COLO829 (cell line): ENCODE data around the gene POLR2E.
A peak's percentile ranks its signal among the peaks of the same experiment; 100 is the strongest.

Experiments
- DNase-seq: peaks from one replicate; pipeline ENCODE4 v3.0.0; 2012; ENCODE audit warnings: low spot score

POLR2E gene

DNA sequence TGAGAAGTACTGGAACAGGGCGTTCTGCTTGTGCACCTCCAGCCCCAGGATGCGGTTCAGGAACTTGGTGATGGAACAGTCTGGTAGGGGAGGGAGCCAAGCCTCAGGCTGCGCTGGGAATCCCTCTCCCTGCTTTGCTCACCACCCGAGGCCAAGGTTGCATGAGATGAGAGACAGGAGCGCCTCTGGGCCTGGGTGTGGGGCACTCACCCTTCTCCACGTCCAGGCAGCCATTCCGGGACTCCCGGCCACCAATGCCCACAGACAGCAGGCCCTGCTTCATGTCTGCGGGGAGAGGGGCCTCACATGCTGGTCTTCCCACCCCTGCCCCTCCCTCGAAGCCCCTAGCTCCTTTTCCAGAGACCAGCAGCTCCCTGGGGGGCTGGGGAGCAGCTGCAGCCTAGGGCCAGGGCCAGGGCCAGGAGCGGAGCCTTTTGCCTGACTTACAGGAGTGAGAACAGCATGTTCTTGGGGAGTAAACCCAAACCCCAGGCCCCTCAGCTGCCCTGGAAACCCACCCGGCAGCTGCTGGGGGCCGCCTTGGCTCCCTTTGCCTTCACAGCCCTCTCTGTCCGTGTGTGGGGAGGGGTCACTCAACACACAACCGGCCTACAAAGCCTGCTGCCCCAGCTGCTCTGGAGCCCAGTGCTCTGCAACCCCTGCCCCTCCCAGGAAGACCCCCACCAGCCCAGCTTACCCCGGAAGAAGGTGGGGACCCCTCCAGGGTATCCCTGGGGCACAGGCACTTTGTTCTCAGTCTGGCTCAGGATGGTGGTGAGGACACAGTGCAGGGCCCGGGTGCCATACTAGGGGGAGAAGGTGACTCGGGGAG, 15.8 kb upstream of the POLR2E start:
- no peak for DNase-seq

DNA sequence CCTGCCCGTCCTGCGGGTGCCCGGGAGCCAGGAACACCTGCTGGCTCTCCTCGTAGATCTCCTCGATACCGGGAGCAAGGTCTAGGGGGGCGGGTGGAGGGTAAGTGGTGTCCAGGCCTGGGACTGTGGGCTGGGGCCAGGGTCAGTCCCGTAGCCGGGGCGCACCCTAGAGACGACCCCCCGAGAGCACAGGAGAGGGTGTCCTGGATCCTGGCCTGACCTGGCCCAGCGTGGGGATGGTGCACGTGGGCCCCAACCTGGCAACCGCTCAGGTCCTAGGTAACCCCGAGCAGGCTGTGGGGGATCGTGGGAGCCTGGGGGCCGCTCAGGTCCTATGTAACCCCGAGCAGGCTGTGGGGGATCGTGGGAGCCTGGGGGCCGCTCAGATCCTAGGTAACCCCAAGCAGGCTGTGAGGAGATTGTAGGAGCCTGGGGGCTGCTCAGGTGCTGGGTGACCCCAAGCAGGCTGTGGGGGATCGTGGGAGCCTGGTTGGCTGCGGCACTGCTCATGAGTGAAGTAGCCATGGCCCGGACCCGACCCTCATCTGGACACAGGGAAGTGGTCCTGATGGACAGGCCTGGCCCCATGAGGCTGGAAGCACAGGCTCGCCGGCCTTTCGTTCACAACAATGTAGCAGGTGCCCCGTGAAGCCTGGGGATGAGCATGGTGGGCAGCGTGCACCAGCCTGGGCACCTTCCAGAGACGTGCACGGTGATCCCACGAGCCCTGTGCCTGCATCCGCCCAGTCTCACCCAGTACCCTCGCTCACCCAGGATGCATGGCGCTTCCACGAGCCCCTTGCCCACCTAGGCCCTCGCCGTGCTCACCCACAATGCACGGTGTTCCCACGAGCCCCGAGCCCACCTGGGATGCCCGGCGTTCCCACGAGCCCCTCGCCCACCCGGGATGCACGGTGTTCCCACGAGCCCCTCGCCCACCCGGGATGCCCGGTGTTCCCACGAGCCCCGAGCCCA, 14.8 kb upstream of the POLR2E start:
- no peak for DNase-seq

DNA sequence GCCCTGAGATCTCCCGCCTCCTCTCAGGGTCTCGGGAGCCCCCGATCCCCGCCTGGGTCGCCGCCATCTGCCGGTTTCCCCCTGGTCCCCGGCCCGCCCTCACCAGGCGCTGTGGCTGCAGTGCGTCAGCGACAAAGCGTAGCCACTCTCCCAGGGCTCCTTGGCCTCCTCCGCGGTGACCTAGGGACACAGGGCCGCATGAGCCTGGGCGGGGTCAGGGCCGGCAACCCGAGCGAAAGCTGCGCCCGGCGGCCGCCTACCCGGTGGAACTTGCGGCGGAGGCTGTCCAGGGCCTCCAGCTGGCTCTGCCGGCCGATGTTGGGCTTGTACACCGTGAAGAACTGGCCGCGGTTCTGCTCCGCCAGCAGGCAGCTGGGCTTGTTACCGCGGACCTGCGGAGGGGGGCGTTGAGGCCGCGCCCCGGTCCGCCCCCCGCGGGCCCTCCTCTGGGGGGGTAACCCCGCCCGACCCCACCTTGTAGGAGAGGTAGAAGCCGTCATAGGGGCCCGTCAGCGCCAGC, 13.9 kb upstream of the POLR2E start:
- DNase-seq = no peak

DNA sequence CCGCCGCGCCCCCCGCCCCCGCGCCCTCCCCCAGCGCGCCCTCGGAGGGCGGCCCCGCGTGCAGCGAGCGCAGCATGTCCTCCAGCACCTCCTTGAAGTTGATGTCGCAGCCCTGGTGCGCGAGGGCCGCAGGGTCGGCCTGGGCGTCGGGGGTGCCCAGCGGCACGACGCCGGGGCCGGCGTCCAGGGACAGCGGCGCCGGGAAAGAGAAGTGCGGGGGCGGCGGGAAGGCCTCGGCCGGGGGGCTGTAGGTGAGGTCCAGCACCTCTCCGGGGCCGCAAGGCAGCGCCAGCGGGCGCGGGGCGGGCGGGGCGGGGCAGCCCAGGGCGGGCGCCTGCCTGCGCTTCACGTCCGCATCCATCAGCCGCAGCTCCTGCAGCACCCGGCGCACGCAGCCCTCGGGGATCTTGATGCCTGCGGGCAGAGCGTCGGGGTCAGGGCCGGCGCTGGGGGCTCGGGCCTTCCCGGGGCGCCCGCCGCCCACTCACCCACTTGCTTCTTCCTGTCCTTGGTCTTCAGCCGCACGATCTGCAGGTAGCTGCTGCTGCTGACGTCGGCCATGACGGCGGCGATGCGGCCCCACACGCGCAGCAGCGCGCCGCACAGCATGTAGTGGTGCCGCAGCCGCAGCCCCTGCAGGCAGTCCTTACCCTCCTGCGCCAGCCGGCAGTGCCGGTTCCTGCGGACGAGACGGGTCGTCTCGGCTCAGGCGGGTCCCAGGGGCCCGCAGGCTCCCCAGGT, 13.3 kb upstream of the POLR2E start:
- no peak for DNase-seq

DNA sequence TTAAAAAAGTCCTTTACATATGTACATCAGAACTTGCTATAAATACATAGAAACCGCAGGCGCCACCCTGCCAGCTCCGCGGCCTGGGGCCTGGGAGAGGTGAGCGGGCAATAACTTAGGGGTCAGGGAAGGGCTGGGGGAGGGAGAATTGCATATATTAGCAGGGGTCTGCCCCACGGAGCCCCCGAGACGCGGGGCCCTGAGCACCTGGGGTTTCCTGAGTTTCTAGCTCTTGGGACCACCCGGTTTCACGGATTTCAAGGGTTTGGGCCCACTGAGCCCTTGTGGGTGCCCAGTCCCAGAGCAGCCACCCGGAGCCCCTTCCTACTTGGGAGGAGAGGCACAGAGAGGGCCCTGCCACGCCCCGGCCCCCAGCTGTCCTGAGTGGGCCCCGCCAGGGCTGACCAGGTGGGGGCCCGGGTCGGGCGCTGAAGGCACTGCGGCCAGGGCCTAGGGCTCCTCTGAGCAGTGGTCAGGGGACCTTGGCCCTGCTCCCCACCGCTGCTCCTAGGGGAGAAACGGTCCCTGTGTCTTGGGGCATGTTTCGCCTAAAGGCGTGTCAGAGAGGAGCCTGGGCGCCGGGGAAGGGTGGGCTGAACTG, 12.6 kb upstream of the POLR2E start:
- no peak for DNase-seq

DNA sequence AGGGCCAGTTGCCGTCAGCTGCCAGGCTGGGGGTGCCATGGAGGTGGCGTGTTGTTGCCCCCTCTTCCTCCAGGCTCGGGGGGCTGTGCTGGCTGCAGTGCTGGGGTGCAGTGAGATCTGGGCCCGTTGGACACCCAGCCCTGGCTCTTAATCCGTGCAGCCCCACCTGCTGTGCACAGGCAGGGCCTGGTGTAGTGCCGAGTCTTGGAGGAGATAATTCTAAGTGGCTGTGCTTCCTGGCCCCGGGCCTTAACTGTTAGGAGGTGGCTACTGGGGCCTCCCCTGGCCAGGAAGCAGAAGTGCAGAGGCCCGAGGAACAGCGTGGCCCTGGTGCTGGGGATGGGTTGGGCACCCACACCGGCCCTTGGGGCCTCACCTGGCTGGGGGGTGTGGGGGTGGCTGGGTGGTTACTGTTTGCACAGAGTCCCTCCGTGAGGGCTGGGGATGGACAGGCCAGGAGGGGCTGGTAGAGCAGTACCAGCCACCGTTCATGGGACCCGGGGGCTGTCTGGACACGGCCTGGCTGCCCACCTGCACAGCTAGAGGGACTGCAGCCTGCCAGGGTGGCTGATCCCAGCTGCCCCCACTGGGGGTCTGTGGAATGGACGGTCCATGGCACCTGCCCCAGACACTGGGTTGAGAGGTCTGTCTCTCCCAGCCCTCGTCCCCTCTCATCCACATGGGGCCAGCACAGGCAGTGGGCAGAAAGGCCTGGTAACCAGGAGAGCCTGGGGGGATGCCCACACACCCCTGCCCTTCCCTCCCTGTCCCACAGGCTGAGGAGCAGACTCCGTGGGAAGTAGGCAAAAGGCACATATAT, 11.9 kb upstream of the POLR2E start:
- DNase-seq = no peak

DNA sequence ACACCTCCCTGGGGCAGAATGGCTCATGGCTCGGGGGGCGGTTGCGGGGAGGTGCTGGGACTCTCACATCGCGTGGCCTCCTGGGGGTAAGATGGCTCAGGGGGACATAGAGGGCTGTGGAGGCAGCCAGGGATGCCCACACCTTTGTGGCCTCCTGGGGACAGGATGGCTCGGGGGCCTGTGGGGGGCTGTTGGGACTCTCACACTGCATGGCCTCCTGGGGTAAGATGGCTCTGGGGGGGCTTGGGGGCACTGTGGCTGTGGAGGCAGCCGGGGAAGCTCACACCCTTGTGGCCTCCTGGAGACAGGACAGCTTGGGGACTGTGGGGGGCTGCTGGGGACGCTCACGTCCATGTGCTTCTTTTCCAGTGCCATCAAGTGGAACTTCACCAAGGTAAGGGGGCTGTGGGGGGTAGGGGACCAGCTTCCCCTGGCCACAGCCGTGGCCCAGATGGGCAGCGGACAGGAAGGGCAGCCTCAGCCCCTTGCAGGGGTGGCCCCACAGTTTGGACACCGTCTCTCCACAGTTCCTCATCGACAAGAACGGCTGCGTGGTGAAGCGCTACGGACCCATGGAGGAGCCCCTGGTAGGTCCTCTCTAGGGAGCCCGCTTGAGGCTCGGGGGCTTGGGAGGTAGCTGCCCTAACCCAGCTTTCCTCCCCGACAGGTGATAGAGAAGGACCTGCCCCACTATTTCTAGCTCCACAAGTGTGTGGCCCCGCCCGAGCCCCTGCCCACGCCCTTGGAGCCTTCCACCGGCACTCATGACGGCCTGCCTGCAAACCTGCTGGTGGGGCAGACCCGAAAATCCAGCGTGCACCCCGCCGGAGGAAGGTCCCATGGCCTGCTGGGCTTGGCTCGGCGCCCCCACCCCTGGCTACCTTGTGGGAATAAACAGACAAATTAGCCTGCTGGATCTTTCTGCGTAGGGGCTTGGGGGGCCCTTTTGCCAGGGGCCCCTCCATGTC, 11.0 kb upstream of the POLR2E start:
- no peak for DNase-seq

DNA sequence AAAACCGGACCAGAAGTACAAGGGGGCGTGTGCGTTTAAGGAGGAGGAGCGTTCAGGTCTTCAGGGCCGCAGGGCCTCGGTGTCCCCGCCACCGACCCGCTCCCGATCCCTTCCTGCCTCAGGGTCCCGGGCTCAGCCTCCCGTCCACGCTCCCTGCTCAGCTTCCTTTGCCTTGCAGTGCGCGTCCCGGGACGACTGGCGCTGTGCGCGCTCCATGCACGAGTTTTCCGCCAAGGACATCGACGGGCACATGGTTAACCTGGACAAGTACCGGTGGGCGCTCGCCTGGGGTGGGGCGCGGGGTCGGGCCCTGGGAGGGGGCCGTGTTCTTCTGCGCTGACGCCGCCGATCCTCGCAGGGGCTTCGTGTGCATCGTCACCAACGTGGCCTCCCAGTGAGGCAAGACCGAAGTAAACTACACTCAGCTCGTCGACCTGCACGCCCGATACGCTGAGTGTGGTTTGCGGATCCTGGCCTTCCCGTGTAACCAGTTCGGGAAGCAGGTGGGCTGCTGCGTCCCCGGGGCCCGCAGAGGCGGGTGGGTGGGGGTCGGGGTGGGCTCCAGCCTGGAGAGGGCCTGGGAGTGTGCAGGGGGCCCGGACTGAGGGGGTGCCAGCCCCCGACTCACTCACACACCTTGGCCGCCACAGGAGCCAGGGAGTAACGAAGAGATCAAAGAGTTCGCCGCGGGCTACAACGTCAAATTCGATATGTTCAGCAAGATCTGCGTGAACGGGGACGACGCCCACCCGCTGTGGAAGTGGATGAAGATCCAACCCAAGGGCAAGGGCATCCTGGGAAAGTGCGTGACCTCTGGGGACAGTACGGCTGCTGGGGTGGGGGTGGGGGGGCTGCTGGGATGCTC, 10.1 kb upstream of the POLR2E start:
- DNase-seq = no peak

DNA sequence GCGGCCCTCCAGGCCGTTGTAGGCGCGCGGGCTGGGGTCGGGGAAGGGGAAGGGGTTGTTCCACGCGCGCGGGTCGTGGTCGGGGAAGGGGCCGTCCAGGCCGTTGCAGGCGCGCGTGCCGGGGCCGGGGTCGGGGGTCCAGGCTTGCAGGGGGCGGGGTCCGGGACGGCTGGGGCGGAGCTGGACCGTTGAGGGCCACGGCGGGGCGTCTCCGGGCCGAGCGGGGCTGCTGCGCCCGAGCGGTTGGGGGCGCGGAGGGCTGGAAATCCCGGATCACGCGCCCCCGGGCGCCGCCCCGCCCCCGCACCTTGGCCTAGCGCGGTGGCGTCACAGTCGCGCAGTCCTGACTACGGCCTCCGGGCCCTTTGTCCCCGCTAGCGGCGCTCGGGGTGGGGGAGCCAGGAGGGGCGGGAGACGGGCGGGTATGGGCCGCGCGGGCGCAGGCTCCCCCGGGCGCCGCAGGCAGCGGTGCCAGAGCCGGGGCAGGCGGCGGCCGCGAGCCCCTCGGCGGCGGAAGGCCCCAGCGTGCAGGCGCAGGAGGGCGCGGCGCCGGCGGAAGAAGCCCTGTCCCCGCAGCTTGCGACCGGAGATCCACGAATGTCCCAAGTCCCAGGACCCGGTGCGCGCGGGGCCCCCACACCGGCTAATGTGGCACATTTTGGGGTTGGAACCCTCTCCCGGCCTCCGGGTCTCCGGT, 9.3 kb upstream of the POLR2E start:
- peak; percentile 57 for DNase-seq

DNA sequence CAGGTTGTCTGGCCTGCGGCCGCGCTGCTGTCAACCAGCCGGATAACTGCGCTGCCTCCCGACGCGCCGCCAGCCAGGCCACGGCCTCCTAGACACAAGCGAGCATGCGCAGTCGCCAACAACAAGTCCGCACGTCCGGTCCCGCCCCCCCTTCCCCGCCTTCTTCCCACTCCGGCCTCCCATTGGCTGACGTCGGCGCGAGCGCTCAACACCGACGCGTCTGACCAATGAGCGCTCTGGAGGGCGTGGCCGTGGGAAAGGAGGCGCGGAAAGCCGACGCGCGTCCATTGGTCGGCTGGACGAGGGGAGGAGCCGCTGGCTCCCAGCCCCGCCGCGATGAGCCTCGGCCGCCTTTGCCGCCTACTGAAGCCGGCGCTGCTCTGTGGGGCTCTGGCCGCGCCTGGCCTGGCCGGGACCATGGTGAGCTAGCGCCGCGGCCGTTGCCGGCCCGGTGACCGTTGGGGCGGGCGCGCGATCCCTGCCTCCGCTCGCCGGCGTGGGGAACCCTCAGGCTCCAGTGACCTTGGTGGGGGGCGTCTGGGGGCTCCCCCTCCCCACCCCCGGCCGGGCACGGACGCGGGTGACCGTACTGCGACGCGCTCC, 8.6 kb upstream of the POLR2E start, which contains the start of gene GPX4:
Gene GPX4 (plus strand): TSS at position 287 of the 603 bp plus-strand sequence. CDS start 50 bp downstream, at position 337.
- DNase-seq = peak; percentile 100

DNA sequence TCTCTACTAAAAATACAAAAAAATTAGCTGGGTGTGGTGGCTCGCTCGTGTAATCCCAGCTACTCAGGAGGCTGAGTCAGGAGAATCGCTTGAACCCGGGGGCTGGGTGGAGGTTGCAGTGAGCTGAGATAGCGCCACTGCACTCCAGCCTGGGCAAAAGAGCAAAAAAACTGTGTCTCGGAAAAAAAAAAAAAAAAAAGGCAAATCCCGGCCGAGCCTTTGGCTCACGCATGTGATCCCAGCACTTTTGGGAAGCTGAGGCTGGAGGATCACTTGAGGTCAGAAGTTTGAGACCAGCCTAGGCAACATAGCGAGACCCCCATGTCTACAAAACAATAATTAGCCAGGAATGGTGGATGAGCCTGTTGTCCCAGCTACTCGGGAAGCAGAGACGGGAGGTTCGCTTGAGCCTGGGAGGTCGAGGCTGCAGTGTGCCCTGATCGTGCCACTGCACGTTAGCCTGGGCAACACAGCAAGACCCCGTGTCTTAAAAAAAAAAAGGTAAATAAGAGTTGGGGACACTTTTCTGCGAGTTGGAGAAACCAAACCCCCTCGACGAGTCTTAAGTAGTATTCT, 8.0 kb upstream of the POLR2E start:
- DNase-seq = no peak

DNA sequence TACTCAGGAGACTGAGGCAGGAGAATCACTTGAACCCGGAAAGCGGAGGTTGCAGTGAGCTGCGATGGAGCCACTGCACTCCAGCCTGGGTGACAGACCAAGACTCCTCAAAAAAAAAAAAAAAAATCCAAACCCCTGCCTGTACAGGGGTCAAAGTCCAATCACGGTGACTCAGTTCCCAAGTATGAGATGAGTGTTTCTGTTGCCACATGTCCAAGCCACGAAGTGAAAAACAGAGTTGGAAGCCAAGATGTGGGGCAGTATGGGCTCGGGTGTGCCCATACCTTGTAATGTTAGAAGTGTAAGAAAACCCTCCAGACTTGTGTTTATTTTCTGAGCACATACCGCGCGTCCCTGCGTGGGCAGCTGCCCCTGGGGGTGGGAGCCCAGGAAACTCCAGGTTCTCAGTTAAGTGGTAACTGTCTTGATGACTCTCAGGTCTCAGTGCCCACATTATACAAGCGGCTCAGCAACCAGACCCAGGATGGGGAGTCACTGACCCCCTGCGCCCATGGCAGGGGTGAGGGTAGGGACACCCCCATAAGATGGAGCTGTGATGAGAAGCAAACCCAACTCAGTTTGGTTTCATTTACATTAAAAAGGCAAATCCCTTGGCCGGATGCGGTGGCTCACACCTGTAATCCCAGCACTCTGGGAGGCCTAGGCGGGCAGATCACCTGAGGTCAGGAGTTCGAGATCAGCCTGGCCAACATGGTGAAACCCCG, 7.4 kb upstream of the POLR2E start:
- peak; percentile 69 for DNase-seq

DNA sequence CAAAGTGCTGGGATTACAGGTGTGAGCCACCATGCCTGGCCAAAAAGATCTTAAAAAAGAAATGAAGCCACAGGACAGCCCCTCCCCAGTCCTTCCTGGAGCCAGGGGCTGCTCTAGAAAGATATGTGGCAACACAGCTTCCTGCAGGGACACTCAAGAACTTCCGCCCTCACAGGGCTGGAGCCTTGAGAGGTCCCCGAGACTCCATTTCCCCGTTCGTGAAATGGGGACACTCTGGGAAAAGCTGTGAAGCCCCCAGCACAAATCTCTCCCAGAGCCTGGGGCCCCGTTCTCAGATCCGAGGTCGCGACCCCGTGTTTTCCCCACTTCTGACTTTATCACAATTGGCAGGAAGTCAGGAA, 6.1 kb upstream of the POLR2E start:
- no peak for DNase-seq

DNA sequence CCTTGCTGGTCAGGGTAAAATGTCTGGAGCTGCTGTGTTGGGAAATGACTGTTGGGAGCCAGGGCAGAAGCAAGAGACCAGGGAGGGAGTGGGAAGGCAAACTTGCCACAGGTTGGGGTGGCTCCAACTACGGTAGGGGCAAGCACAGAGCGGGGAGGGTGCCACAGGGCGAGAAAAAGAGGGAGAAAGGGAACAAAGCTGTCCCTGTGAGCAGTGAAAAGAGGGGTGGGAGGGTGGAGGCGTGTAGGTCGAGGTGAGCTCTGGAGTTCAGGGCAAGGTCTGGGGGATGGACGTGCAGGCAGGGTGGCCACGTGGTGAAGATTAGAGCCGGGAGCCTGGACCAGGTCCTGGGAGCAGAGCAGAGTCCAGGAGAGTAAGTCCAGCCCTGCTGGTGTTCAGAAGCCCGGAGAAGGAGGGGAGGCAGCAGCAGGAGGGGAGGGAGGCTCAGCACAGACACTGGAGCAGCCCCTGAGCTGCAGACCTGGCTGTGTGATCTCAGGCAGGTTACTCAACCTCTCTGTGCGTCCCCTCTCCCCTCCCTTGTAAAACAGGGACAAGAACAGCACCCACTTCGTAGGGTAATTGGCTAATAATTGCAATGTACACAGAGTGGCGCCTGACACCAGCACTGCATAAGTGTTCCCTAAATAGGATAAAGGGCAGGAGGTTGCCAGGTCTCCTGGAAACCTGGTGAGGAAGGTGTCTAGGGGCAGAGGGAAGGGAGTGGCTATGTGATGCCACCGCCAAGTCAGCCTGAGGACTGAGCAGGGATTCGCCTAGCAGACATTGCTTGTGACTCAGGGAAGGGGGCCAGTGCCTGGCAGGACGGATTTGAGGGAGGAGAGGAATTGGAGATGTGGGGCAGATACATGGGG, 3.2 kb upstream of the POLR2E start:
- no peak for DNase-seq

DNA sequence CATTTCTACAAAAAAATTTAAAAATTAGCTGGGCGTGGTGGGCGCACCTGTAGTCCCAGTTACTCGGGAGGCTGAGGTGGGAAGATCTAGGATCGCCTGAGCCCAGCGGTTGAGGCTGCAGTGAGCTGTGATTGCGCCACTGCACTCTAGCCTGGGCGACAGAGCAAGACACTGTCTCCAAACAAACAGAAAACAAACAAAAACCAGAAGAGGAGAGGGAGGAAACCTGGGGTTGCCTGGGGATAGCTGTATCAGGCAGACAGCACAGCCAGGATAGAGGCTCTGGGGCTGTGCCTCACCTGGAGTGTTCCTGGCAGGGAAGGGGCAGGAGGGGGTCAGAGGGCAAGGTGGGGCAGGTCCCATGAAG, 2.6 kb upstream of the POLR2E start:
- no peak for DNase-seq

DNA sequence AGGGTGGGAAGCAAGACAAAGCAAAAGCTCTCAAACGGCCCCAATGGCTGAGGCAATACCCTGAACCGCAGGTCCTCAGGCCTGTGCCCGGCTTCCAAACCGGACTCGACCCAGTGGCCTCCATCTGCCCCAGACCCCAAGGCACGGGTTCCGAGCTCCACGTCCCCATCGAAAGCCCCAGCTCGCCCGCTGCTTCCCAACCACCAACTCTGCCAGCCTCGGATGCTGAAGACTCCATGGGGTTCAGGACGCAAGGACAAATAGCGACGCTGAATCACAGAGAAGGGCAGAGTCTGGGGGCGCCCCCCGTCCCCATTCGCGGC, 559 bp downstream of the POLR2E start:
- DNase-seq = no peak
